GM18505 (cell line): ENCODE data around the gene CUX1.
"Not testable (repeated sequence)": the region's sequence is repeated elsewhere in the genome, so short reads cannot be mapped to it uniquely, and the experiment has no call there.

ENCODE experiments used
- ATAC-seq: cut with Tn5 transposase; IDR thresholded peaks from one replicate; pipeline ENCODE4 v1.9.1; 2021; ENCODE audit not compliant: unreplicated experiment
- POLR2A ChIP-seq: IDR thresholded peaks from 4 replicates; pipeline ENCODE4 v1.6.1; 2011; ENCODE audit warnings: borderline replicate concordance; ENCODE audit not compliant: insufficient read depth, insufficient read length; ENCODE audit errors: extremely low read depth

The CUX1 gene

GRCh38 chr7:102005933-102006480 is 188.6 kb downstream of the CUX1 start:
- no peak for TF ChIP-seq POLR2A
- no peak for ATAC-seq

DNA sequence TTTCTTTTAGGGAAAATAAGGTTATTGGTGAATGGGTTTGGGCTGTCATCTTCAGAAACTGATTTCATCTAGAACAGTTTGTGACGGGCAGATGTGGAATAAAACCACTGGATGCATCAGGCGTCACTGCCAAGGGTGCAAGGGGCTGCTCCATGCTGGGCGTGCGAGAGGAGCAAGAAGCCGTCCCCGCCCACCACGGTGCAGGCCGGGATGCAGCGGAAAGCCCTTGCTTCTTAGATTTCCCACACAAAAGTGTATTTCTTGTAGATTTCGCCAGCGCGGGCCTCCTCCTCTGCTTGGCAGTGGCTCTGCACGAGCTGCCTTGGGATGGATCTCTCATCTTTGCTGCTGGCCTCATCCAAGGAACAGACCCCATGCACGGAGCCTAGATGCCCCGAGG is 189.3 kb downstream of the CUX1 start:
- TF ChIP-seq POLR2A = no peak

GRCh38 chr7:102008535-102009262 is 191.3 kb downstream of the CUX1 start:
- no peak for TF ChIP-seq POLR2A
- no peak for ATAC-seq

More for the DNA sequence above, 189.3 kb downstream of the CUX1 start:
- ATAC-seq = no peak

DNA sequence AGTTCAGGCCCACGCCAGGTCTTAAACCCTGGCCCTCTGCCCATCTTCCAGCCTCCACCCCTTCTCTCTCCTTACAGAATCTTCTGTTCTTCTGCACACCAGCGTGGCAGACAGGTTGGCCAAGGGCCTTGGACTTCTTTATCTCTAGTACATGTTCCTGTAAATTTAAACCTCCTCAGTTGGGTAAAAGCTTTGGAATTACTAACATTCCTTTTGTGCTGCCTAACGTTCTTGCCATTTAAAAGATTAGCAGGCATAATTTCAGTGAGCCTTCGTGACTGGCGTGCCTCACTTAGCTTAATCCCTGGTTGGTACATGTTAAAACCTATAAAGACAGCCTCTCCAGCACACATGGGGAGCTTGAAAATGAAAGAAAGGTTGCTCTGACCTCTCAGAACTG is 192.2 kb downstream of the CUX1 start:
- no peak for TF ChIP-seq POLR2A
- no peak for ATAC-seq

GRCh38 chr7:102012112-102012830 is 194.8 kb downstream of the CUX1 start:
- not testable (repeated sequence) for ATAC-seq

DNA sequence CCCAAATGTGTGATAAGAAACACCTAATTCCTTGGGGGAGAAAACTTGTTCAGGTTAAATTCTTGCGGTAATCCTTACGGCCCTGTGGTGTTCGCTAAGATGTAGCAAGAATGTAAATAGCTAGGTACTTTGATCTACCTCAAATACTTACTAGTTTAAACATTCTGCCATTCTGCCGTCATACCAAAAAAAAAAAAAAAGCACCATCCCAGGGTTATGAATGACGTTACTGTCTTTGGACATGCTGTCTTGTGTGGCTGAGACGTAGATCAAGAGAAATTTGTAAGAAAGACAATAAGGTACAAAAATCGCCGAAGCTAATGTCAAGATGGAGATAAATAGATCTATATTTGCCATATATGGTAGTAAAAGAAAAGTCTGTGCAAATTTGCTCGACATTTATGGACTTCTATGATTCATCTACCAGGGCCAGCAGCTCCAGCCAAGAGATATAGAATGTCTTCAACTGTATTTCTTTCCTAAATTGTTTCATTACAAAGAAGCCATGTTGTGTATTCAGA is 195.6 kb downstream of the CUX1 start:
- ATAC-seq = no peak
- TF ChIP-seq POLR2A = no peak

GRCh38 chr7:102018876-102019275 is 201.4 kb downstream of the CUX1 start:
- ATAC-seq = no peak
- TF ChIP-seq POLR2A = no peak

- no peak for TF ChIP-seq POLR2A
- no peak for ATAC-seq
These were observed 202.0 kb downstream of the CUX1 start for GRCh38 chr7:102019461-102019860.

GRCh38 chr7:102021841-102022618 is 204.6 kb downstream of the CUX1 start:
- no peak for ATAC-seq
- no peak for TF ChIP-seq POLR2A

GRCh38 chr7:102024005-102024768 is 206.8 kb downstream of the CUX1 start:
- no peak for ATAC-seq
- no peak for TF ChIP-seq POLR2A

GRCh38 chr7:102024769-102025391 is 207.5 kb downstream of the CUX1 start:
- TF ChIP-seq POLR2A = no peak
- ATAC-seq = no peak

- not testable (repeated sequence) for ATAC-seq
These were observed 208.4 kb downstream of the CUX1 start for GRCh38 chr7:102025777-102026176.
